ENCODE results near the gene MLXIP. TPM values are rescaled to one million over a fixed set of nuclear protein-coding genes. Genes with fewer than 3 reads are reported as not detected.
A peak's percentile ranks its signal among the peaks of the same experiment; 100 is the strongest.

The MLXIP gene
- total and polyA plus RNA-seq, 2 donors (not counting 3 experiments of a cell fraction or from before 2014, with no cell fraction given): 22.0 to 72.5 TPM

DNA sequence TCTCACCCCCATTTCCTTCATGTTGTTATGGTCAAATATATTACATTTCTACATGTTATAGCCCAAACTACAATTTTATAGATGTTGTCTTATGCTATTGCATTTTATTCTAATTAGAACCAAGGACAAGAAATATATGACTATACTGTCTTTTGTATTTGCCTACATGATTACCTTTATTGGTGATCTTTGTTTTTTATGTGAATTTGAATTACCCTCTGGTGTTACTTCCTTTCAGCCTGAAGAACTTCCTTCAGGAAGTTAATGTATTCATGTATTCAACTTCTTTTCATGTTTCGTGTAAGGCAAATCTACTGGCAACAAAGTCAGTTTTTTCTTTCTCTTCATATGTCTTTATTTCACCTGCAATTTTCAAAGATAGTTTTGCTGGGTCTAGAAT lies 116.2 kb downstream of the MLXIP start:
- BruUV-seq (replicated peaks): no TSS peak

DNA sequence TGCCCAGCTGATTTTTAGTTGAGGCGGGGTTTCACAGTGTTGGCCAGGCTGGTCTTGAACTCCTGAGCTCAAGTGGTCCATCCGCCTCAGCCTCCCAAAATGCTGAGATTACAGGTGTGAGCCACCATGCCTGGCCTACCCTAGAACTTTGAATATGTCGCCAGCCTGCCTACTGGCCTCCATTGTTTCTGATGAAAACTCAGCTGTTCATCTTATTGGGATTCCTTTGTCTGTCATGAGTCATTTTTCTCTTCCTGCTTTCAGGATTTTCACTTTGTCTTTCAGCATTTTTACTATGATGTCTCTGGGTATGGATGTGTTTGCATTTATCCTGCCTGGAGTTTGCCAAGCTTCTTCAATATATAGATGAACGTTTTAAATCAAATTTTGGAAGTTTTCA lies 116.8 kb downstream of the MLXIP start:
- Histone ChIP-seq H2AFZ (ENCODE audit: low read depth, low read length) (no peak overlapping the region), H3K27me3 (ENCODE audit: control insufficient read depth in 2 of 2, insufficient read depth in 2 of 2, low read length in 2 of 2) (no peaks in the 10 kb centered on the region), H3K4me3 (replicated peaks in 1 of 3; ENCODE audit: insufficient read depth in 1 of 3, low read depth in 1 of 3, low read length in 3 of 3) (no peak overlapping the region), H3K9me1 (replicated peaks; ENCODE audit: control insufficient read depth, extremely low read depth, insufficient read depth, low read length) (no peaks in the 10 kb centered on the region), H3K4me1 (ENCODE audit: control insufficient read depth, extremely low read depth, insufficient read depth, low read length) (no peaks in the 10 kb centered on the region), H3K9me3 (replicated peaks; ENCODE audit: control insufficient read depth, insufficient read depth, low read length) (no peaks in the 10 kb centered on the region), H3K27ac (ENCODE audit: insufficient read depth, low read depth, low read length) (no peak overlapping the region), H3K79me2 (ENCODE audit: control insufficient read depth, insufficient read depth, low read length) (no peaks in the 10 kb centered on the region), H4K20me1 (replicated peaks; ENCODE audit: control insufficient read depth, extremely low read depth, insufficient read depth, low read length) (no peaks in the 10 kb centered on the region), H3K36me3 (ENCODE audit: control insufficient read depth in 2 of 2, extremely low read depth in 1 of 2, insufficient read depth in 2 of 2, low read length in 2 of 2) (no peaks in the 10 kb centered on the region), H3K9ac (replicated peaks; ENCODE audit: extremely low read depth, insufficient read depth, low read length) (no peak overlapping the region), H3K4me2 (ENCODE audit: insufficient read depth, low read length) (no peak overlapping the region)
- ChIA-PET CTCF (interaction anchor here (1.2 to 1.6 kb wide), 3 partner anchors 41 to 141 kb away, joined by 3 to 7 read pairs (median 3); no protein-coding TSS in a partner anchor), POLR2A (no interaction called here)
- TF ChIP-seq EZH2 (IDR thresholded peaks at IDR 0.05; ENCODE audit: borderline replicate concordance, low read depth, low read length, severe bottlenecking) (no peak), FOS (IDR thresholded peaks at IDR 0.05; ENCODE audit: borderline replicate concordance, insufficient read depth, low read length) (peak; percentile 14)
- intact Hi-C loops (cut with micrococcal nuclease): no loop called here
- DNase-seq (ENCODE audit: low read depth, low spot score) (no peak), FAIRE-seq (no peak)
- no TSS peak for BruUV-seq (replicated peaks)
- dilution Hi-C loops (cut with MboI; ENCODE audit: extremely low pct_ligation_motif_present, low sequenced_read_pairs): no loop called here

More for the DNA sequence above, 116.2 kb downstream of the MLXIP start:
- FAIRE-seq (no peak), DNase-seq (ENCODE audit: low read depth, low spot score) (no peak)
- no peaks in the 10 kb centered on the region for H4K20me1 ChIP-seq (replicated peaks; ENCODE audit: control insufficient read depth, extremely low read depth, insufficient read depth, low read length)
- no peaks in the 10 kb centered on the region for H3K79me2 ChIP-seq (ENCODE audit: control insufficient read depth, insufficient read depth, low read length)
- H3K27me3 ChIP-seq (ENCODE audit: control insufficient read depth in 2 of 2, insufficient read depth in 2 of 2, low read length in 2 of 2): no peaks in the 10 kb centered on the region
- H2AFZ ChIP-seq (ENCODE audit: low read depth, low read length): no peak overlapping the region
- H3K27ac ChIP-seq (ENCODE audit: insufficient read depth, low read depth, low read length): no peak overlapping the region
- intact Hi-C loops (cut with micrococcal nuclease): no loop called here
- ChIA-PET POLR2A (no interaction called here), CTCF (interaction anchor here (0.7 to 1.6 kb wide), 3 partner anchors 40 to 73 kb away, joined by 3 read pairs; no protein-coding TSS in a partner anchor)
- no peaks in the 10 kb centered on the region for H3K9me3 ChIP-seq (replicated peaks; ENCODE audit: control insufficient read depth, insufficient read depth, low read length)
- dilution Hi-C loops (cut with MboI; ENCODE audit: extremely low pct_ligation_motif_present, low sequenced_read_pairs): no loop called here
- H3K4me3 ChIP-seq (replicated peaks in 1 of 3; ENCODE audit: insufficient read depth in 1 of 3, low read depth in 1 of 3, low read length in 3 of 3): no peak overlapping the region
- no peak overlapping the region for H3K4me2 ChIP-seq (ENCODE audit: insufficient read depth, low read length)
- no peaks in the 10 kb centered on the region for H3K4me1 ChIP-seq (ENCODE audit: control insufficient read depth, extremely low read depth, insufficient read depth, low read length)
- no peak for TF ChIP-seq POLR2AphosphoS5 (IDR thresholded peaks at IDR 0.05; ENCODE audit: insufficient read depth, low read depth, low read length)
- TF ChIP-seq GATA2 (IDR thresholded peaks at IDR 0.05; ENCODE audit: insufficient read depth, insufficient read length, low read depth, low read length): no peak
- no peak for TF ChIP-seq EZH2 (IDR thresholded peaks at IDR 0.05; ENCODE audit: borderline replicate concordance, low read depth, low read length, severe bottlenecking)
- TF ChIP-seq, protein P1, sequence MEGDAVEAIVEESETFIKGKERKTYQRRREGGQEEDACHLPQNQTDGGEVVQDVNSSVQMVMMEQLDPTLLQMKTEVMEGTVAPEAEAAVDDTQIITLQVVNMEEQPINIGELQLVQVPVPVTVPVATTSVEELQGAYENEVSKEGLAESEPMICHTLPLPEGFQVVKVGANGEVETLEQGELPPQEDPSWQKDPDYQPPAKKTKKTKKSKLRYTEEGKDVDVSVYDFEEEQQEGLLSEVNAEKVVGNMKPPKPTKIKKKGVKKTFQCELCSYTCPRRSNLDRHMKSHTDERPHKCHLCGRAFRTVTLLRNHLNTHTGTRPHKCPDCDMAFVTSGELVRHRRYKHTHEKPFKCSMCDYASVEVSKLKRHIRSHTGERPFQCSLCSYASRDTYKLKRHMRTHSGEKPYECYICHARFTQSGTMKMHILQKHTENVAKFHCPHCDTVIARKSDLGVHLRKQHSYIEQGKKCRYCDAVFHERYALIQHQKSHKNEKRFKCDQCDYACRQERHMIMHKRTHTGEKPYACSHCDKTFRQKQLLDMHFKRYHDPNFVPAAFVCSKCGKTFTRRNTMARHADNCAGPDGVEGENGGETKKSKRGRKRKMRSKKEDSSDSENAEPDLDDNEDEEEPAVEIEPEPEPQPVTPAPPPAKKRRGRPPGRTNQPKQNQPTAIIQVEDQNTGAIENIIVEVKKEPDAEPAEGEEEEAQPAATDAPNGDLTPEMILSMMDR (IDR thresholded peaks at IDR 0.05; ENCODE audit: extremely low read depth in 1 of 2, insufficient read depth in 1 of 2, low read depth in 1 of 2, low read length in 2 of 2): no peak
- no peak overlapping the region for H3K9ac ChIP-seq (replicated peaks; ENCODE audit: extremely low read depth, insufficient read depth, low read length)
- no peaks in the 10 kb centered on the region for H3K36me3 ChIP-seq (ENCODE audit: control insufficient read depth in 2 of 2, extremely low read depth in 1 of 2, insufficient read depth in 2 of 2, low read length in 2 of 2)
- no peaks in the 10 kb centered on the region for H3K9me1 ChIP-seq (replicated peaks; ENCODE audit: control insufficient read depth, extremely low read depth, insufficient read depth, low read length)

Other genes starting within 250 kb of the MLXIP start
- not detected in 2 replicates for gene HPD, start 219.9 kb upstream of the MLXIP start, total RNA-seq
- not detected in 2 replicates for gene HPD, start 219.9 kb upstream of the MLXIP start, polyA plus RNA-seq
- gene PSMD9, start 190.0 kb upstream of the MLXIP start, total RNA-seq: 64.6 and 69.2 TPM in 2 replicates
- 89.9 and 118 TPM in 2 replicates for gene PSMD9, start 190.0 kb upstream of the MLXIP start, polyA plus RNA-seq
- 4.0 and 6.0 TPM in 2 replicates for gene CFAP251, start 160.2 kb upstream of the MLXIP start, total RNA-seq
- 3.0 and 3.3 TPM in 2 replicates for gene CFAP251, start 160.2 kb upstream of the MLXIP start, polyA plus RNA-seq
- gene BCL7A, start 56.9 kb upstream of the MLXIP start, total RNA-seq: 11.1 and 12.6 TPM in 2 replicates
- gene BCL7A, start 56.9 kb upstream of the MLXIP start, polyA plus RNA-seq: 9.5 and 9.7 TPM in 2 replicates
- gene IL31, start 95.5 kb downstream of the MLXIP start, total RNA-seq: not detected in 2 replicates
- gene IL31, start 95.5 kb downstream of the MLXIP start, polyA plus RNA-seq: not detected in 2 replicates
- 3.4 and 5.4 TPM in 2 replicates for gene LRRC43, start 104.4 kb downstream of the MLXIP start, total RNA-seq
- 2.2 and 3.1 TPM in 2 replicates for gene LRRC43, start 104.4 kb downstream of the MLXIP start, polyA plus RNA-seq
- 0.23 and 0.31 TPM in 2 replicates for gene B3GNT4, start 125.0 kb downstream of the MLXIP start, total RNA-seq
- 0.11 and 0.13 TPM in 2 replicates for gene B3GNT4, start 125.0 kb downstream of the MLXIP start, polyA plus RNA-seq
- 48.4 and 49.9 TPM in 2 replicates for gene DIABLO, start 147.3 kb downstream of the MLXIP start, total RNA-seq
- gene DIABLO, start 147.3 kb downstream of the MLXIP start, polyA plus RNA-seq: 52.5 and 55.4 TPM in 2 replicates
- 22.4 and 23.1 TPM in 2 replicates for gene VPS33A, start 187.7 kb downstream of the MLXIP start, total RNA-seq
- gene VPS33A, start 187.7 kb downstream of the MLXIP start, polyA plus RNA-seq: 12.1 and 13.5 TPM in 2 replicates

Data from endothelial cell of umbilical vein (primary cell).